ENCODE measurements around the gene APOL4. TPM values are rescaled to one million over a fixed set of nuclear protein-coding genes. Genes with fewer than 3 reads are reported as not detected.

Gene APOL4
- total RNA-seq, 2 experiments from 2014 or later = not detected

DNA sequence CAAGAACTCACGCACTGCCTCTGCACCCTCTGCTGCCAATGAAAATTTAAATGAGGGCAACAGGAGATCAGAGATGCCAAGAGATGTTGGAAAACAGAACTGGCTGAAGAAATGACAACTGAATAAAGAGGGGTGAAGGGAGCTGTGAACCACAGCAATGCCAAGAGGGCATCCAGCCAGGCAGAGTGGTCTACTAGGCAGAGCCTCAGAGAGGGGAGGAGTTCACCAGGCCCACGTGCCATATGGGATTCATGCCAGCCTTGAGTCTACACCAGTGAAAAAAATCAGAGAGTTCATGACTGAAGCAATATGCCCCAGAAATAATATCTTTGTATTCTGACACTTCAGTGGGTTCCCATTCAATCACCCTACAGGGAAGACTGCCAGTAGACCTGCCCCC, 33.3 kb upstream of the APOL4 start:
- no peak overlapping the region for H3K27ac ChIP-seq (ENCODE audit: low read depth, low read length, poor library complexity, severe bottlenecking)
- intact Hi-C loops (cut with micrococcal nuclease; ENCODE audit: unreplicated experiment) = loop anchor here (5.0 kb wide), 1 partner anchor 73 kb away; the partner anchor contains the start of gene APOL3
- DNase-seq (ENCODE audit: low spot score) = no peak
- BruUV-seq (replicated peaks) = no TSS peak
- CTCF ChIA-PET (ENCODE audit: unreplicated experiment) = no interaction called here
- H3K4me1 ChIP-seq (ENCODE audit: insufficient read depth, low read length, poor library complexity, severe bottlenecking) = peaks cover 19% of the 10 kb centered on the region
- POLR2A ChIA-PET = no interaction called here
- no peak overlapping the region for H2AFZ ChIP-seq (ENCODE audit: low read length)
- no peaks in the 10 kb centered on the region for H3K9me2 ChIP-seq (ENCODE audit: insufficient read depth, low read length)
- H4K20me1 ChIP-seq (ENCODE audit: insufficient read depth, low read length) = no peaks in the 10 kb centered on the region
- TF ChIP-seq, protein P1, sequence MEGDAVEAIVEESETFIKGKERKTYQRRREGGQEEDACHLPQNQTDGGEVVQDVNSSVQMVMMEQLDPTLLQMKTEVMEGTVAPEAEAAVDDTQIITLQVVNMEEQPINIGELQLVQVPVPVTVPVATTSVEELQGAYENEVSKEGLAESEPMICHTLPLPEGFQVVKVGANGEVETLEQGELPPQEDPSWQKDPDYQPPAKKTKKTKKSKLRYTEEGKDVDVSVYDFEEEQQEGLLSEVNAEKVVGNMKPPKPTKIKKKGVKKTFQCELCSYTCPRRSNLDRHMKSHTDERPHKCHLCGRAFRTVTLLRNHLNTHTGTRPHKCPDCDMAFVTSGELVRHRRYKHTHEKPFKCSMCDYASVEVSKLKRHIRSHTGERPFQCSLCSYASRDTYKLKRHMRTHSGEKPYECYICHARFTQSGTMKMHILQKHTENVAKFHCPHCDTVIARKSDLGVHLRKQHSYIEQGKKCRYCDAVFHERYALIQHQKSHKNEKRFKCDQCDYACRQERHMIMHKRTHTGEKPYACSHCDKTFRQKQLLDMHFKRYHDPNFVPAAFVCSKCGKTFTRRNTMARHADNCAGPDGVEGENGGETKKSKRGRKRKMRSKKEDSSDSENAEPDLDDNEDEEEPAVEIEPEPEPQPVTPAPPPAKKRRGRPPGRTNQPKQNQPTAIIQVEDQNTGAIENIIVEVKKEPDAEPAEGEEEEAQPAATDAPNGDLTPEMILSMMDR (conservative IDR thresholded peaks at IDR 0.05; ENCODE audit: low read length) = no peak
- no peak for TF ChIP-seq EZH2phosphoT487 (IDR thresholded peaks at IDR 0.05; ENCODE audit: borderline replicate concordance, low read depth, low read length)
- no peak overlapping the region for H3K4me2 ChIP-seq (ENCODE audit: low read length)
- no peaks in the 10 kb centered on the region for H3K9me3 ChIP-seq (ENCODE audit: low read length)
- peaks cover 16% of the 10 kb centered on the region for H3K36me3 ChIP-seq (ENCODE audit: insufficient read depth, low read length)
- no peak overlapping the region for H3K4me3 ChIP-seq (ENCODE audit: low read depth, low read length, poor library complexity, severe bottlenecking)
- H3K79me2 ChIP-seq (ENCODE audit: insufficient read depth, low read depth, low read length) = no peaks in the 10 kb centered on the region

DNA sequence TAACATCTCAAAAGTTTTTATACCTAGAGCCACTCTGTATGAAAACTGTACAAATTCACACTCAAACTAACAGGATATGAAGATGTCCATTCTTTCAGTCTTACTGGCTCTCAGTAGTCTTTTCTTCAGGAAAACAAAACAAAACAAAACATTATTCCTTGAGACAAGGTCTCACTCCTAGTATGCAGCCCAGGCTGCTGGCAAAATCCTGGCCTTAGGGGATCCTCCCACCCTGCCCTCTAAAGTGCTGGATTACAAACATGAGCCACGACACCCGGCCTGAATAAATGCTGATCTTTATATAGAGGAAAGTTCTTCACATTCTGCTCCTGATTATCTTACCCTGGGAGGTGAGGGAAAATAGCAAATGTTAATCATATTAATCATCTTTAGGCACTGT, 32.6 kb upstream of the APOL4 start:
- Histone ChIP-seq H4K20me1 (ENCODE audit: insufficient read depth, low read length) (no peaks in the 10 kb centered on the region), H3K9me2 (ENCODE audit: insufficient read depth, low read length) (no peaks in the 10 kb centered on the region), H3K36me3 (ENCODE audit: insufficient read depth, low read length) (peaks cover 16% of the 10 kb centered on the region), H2AFZ (ENCODE audit: low read length) (no peak overlapping the region), H3K79me2 (ENCODE audit: insufficient read depth, low read depth, low read length) (no peaks in the 10 kb centered on the region), H3K27ac (ENCODE audit: low read depth, low read length, poor library complexity, severe bottlenecking) (no peak overlapping the region), H3K9me3 (ENCODE audit: low read length) (no peaks in the 10 kb centered on the region), H3K4me3 (ENCODE audit: low read depth, low read length, poor library complexity, severe bottlenecking) (no peak overlapping the region), H3K4me1 (ENCODE audit: insufficient read depth, low read length, poor library complexity, severe bottlenecking) (peaks cover 14% of the 10 kb centered on the region), H3K4me2 (ENCODE audit: low read length) (no peak overlapping the region)
- ChIA-PET CTCF (ENCODE audit: unreplicated experiment) (no interaction called here), POLR2A (no interaction called here)
- intact Hi-C loops (cut with micrococcal nuclease; ENCODE audit: unreplicated experiment) = no loop called here
- DNase-seq (ENCODE audit: low spot score) = no peak
- BruUV-seq (replicated peaks) = no TSS peak
- no peak for TF ChIP-seq EZH2phosphoT487 (IDR thresholded peaks at IDR 0.05; ENCODE audit: borderline replicate concordance, low read depth, low read length)
- TF ChIP-seq, protein P1 (conservative IDR thresholded peaks at IDR 0.05; ENCODE audit: low read length) = no peak

DNA sequence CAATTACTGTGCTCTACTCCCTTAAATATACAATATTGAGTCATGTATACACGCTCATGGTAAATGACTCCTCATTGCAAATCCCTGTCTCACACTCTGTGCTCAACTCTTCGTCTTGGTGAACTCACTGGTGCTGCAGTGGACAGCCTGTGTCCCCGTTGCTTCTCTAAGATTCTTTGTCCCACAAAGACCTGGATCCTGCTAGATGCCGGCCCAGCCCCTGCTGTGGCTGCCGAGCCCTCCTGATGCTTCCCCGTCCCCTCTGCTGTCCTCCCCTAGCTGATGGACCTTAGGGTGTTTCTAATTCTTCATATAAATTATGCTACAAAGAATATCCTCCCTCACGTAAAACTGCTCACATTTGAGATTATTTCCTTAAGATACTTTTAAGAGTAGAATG, 32.2 kb upstream of the APOL4 start:
- Histone ChIP-seq H3K79me2 (ENCODE audit: insufficient read depth, low read depth, low read length) (no peaks in the 10 kb centered on the region), H4K20me1 (ENCODE audit: insufficient read depth, low read length) (no peaks in the 10 kb centered on the region), H3K9me3 (ENCODE audit: low read length) (no peaks in the 10 kb centered on the region), H3K4me3 (ENCODE audit: low read depth, low read length, poor library complexity, severe bottlenecking) (no peak overlapping the region), H3K4me1 (ENCODE audit: insufficient read depth, low read length, poor library complexity, severe bottlenecking) (peaks cover 14% of the 10 kb centered on the region), H3K27ac (ENCODE audit: low read depth, low read length, poor library complexity, severe bottlenecking) (no peak overlapping the region), H3K9me2 (ENCODE audit: insufficient read depth, low read length) (no peaks in the 10 kb centered on the region), H3K36me3 (ENCODE audit: insufficient read depth, low read length) (peaks cover 16% of the 10 kb centered on the region), H3K4me2 (ENCODE audit: low read length) (no peak overlapping the region), H2AFZ (ENCODE audit: low read length) (no peak overlapping the region)
- ChIA-PET CTCF (ENCODE audit: unreplicated experiment) (no interaction called here), POLR2A (no interaction called here)
- DNase-seq (ENCODE audit: low spot score) = no peak
- intact Hi-C loops (cut with micrococcal nuclease; ENCODE audit: unreplicated experiment) = no loop called here
- TF ChIP-seq, protein P1 (conservative IDR thresholded peaks at IDR 0.05; ENCODE audit: low read length) = no peak
- TF ChIP-seq EZH2phosphoT487 (IDR thresholded peaks at IDR 0.05; ENCODE audit: borderline replicate concordance, low read depth, low read length) = no peak
- BruUV-seq (replicated peaks) = no TSS peak

Data from OCI-LY7 (cell line).